ENCODE results near the gene ADAMTS8.

DNA sequence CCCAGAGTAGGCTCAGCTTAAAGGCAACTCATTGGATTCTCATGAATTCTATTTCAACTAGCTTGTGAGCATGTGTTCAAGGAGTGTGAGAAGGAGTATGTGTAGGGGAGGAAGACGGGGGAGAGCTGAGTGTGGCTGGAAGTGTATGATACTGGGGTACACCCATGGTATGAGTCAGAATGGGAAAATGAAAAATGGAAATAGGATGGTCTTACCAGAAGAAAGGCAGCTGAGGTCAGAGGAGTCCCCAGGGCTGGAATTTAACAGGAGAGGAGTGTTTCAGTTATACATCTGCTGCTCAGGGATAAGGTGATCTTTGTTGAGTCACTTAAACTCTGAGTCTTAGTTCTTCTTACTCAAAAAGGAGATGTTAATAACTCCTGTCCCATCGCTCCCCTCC is 13.3 kb upstream of the ADAMTS8 start:
- no peak for TF ChIP-seq POLR2AphosphoS5 (IDR thresholded peaks at IDR 0.05)
- TF ChIP-seq, protein P1, sequence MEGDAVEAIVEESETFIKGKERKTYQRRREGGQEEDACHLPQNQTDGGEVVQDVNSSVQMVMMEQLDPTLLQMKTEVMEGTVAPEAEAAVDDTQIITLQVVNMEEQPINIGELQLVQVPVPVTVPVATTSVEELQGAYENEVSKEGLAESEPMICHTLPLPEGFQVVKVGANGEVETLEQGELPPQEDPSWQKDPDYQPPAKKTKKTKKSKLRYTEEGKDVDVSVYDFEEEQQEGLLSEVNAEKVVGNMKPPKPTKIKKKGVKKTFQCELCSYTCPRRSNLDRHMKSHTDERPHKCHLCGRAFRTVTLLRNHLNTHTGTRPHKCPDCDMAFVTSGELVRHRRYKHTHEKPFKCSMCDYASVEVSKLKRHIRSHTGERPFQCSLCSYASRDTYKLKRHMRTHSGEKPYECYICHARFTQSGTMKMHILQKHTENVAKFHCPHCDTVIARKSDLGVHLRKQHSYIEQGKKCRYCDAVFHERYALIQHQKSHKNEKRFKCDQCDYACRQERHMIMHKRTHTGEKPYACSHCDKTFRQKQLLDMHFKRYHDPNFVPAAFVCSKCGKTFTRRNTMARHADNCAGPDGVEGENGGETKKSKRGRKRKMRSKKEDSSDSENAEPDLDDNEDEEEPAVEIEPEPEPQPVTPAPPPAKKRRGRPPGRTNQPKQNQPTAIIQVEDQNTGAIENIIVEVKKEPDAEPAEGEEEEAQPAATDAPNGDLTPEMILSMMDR (IDR thresholded peaks at IDR 0.05): no peak

Data from esophagus muscularis mucosa (tissue), 3 donors.